ENCODE measurements around the gene ACSS1.

- TF ChIP-seq POLR2A (IDR thresholded peaks at IDR 0.05; ENCODE audit: low read length) (no peak), GATA1 (IDR thresholded peaks at IDR 0.05; ENCODE audit: low read depth, low read length) (no peak)
Measured at GRCh38 chr20:25041813-25042530, 16.0 kb downstream of the ACSS1 start.

Measured in erythroblast (primary cell).